T-helper 2 cell treated with Interferon-gamma antibody and Interleukin-4, amounts not matched to agents 5 μg/mL and 100 μg/mL, for 36 hours (primary cell): Measurements from ENCODE around the gene TMEM9B.
"Not testable (repeated sequence)": the region's sequence is repeated elsewhere in the genome, so short reads cannot be mapped to it uniquely, and the experiment has no call there.

Experiments
- DNase-seq: peaks from one replicate; pipeline ENCODE4 v3.0.0; 2021; ENCODE audit warnings: low spot score
- H3K27ac Mint-ChIP-seq: one replicate; pipeline ENCODE4 v1.8.0; 2021; ENCODE audit warnings: mild to moderate bottlenecking, mixed read lengths
- H3K27me3 Mint-ChIP-seq: one replicate; pipeline ENCODE4 v1.8.0; 2021; ENCODE audit warnings: low read depth, mixed read lengths
- H3K36me3 Mint-ChIP-seq: one replicate; pipeline ENCODE4 v1.8.0; 2021; ENCODE audit warnings: low read depth, mixed read lengths
- H3K4me1 Mint-ChIP-seq: one replicate; pipeline ENCODE4 v1.8.0; 2021; ENCODE audit warnings: low read depth, mixed read lengths
- H3K4me3 Mint-ChIP-seq: one replicate; pipeline ENCODE4 v1.8.0; 2022; ENCODE audit warnings: mild to moderate bottlenecking, moderate library complexity, mixed read lengths
- H3K9me3 Mint-ChIP-seq: one replicate; pipeline ENCODE4 v1.8.0; 2021; ENCODE audit warnings: mixed read lengths

Gene TMEM9B

DNA sequence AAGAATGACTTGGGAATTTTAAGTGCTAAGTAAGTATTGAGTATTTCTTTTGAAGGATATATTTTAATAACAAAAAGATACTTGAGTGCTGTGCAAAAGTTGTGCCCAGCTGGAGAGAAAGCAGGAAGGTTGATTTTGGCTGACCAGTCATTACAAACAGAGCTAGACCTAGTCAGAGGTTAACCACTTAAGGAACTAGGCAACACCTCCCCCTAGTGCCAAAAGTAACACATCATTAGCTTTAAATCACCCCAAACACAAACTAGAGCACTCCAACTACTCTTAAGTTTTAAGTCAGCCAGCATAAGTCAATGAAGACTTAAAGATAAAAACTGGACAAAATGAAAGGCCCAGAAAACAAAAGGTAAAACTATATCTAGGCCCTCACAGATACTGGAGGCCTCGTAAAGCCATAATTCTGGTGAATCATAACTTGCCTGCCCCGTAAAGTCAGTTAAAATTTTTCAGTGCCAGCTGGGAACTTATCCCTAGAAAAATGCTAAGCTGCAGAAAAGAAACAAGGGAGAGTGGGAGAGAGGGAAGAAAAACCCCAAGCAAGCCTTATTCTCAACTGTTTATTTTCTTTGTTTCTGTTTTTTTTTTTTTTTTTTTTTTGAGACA, 4.6 kb downstream of the TMEM9B start:
- peak; percentile 26 for DNase-seq
- Mint-ChIP-seq H3K4me1 (peaks cover 31% of the 10 kb centered on the region), H3K36me3 (peaks cover 20% of the 10 kb centered on the region), H3K27ac (no peak overlapping the region), H3K4me3 (peak overlapping the region; percentile 5), H3K9me3 (no peaks in the 10 kb centered on the region), H3K27me3 (no peaks in the 10 kb centered on the region)

DNA sequence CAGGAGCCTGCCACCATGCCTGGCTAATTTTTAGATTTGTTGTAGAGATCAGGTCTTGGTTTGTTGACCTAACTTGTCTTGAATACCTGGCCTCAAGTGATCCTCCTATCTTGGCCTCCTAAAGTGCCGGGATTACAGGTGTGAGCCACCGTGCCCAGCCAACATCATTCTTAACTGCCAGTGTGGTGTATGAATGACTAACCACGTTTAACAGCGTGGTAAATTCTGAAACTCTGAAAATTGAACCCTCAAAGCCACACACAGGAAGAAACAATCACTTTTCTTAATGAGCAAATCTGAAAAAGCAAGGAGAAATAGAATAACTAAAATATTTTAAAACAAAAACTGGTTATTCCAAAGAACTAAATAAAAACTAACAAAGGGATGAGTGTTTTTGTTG, 7.4 kb downstream of the TMEM9B start:
- Mint-ChIP-seq H3K4me3 (no peak overlapping the region), H3K27ac (no peak overlapping the region)

DNA sequence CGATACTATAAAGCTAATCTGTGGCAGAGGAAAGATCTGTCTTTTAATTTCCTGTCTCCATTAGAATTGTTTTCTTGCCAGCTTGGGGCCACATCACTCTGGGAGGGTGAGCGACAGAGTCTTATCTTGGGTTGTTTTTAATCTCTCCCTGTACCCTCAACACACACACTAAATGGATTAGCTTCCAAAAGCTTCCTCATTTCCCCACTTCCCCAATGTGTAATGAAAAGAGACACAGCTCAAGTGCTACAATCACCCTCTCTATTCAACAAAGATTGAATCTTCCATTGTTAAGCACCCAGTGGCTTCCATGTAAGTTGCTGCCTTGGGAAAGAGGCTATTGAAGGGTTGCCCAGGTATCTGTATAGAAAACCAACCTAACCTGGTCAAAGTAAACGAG, 15.4 kb downstream of the TMEM9B start:
- peaks cover 4% of the 10 kb centered on the region for H3K4me1 Mint-ChIP-seq
- H3K27ac Mint-ChIP-seq: no peak overlapping the region
- no peak overlapping the region for H3K4me3 Mint-ChIP-seq
- H3K36me3 Mint-ChIP-seq: peaks cover 42% of the 10 kb centered on the region
- H3K9me3 Mint-ChIP-seq: no peaks in the 10 kb centered on the region
- peaks cover 4% of the 10 kb centered on the region for H3K27me3 Mint-ChIP-seq
- DNase-seq: no peak

More for the DNA sequence above, 7.4 kb downstream of the TMEM9B start:
- Mint-ChIP-seq H3K4me1 (peaks cover 20% of the 10 kb centered on the region), H3K27me3 (no peaks in the 10 kb centered on the region), H3K9me3 (no peaks in the 10 kb centered on the region), H3K36me3 (peaks cover 35% of the 10 kb centered on the region)
- DNase-seq: no peak

DNA sequence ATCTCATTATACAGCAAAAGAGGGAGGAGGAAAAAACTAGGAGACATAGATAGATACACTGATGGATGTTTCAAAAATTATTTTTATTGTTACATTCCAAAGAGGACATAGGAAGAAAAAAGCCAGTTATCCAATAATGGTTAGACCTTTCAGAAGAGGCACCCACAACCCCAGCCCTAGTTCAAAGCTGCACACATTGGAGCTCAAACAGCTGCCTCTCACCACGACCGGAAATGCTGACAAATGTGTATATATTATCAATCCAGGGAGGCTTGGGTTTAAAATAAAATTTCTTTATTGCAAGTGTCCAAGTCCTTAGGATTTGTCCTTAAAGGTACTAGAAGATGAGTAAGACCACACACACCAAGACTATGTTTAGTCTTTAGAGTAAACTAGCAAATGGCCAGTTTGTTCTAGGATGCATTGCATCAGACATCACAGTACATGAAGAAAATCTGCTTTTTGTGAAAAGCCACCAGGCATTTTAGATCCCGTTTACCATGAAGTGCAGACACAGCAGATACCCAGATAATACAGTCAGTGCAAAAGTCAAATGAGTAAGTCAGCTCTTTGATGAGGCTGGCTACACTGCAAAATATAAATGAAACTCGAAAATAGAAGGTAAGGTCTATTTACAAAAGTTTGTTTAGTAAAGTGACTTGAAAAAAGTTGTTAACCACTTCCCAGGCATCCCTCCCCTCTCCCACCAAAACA, 16.9 kb downstream of the TMEM9B start:
- Mint-ChIP-seq H3K36me3 (peaks cover 29% of the 10 kb centered on the region), H3K4me3 (no peak overlapping the region), H3K9me3 (no peaks in the 10 kb centered on the region), H3K27me3 (peaks cover 9% of the 10 kb centered on the region), H3K4me1 (peaks cover 4% of the 10 kb centered on the region), H3K27ac (no peak overlapping the region)
- DNase-seq: no peak

DNA sequence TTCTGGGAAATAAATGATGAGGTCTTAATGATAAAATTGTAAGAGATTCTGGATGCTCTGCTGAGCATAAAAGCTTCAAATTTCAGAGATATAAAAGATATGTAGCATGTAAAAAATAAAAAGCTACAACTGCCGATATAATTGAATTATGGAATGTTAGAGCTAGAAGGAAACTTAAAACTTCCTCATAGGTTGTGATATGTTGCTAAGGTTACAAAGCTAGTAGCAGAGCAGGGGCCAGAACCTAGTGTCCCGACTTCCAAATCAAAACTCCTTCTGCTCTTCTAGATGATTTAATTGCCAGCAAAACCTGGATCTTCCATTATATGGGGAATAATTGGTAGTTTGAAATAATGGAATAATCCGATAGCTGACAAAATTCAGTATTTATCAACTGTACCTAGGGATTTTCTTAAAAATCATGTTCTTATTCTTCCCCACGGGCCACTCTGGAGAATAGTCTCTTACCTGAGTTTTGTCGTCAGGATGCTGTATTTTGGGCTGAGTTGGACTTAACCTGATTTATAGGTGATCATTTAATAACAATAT, 21.6 kb downstream of the TMEM9B start, which contains the start of gene ASCL3:
Gene ASCL3 (minus strand): TSS at position 499 of the 549 bp plus-strand sequence. CDS start 4,855 bp downstream, outside the sequence.
- H3K9me3 Mint-ChIP-seq: no peaks in the 10 kb centered on the region
- H3K27ac Mint-ChIP-seq: no peak within 1 kb of the TSS
- H3K27me3 Mint-ChIP-seq: peaks cover 22% of the 10 kb centered on the region
- DNase-seq: no peak
- peaks cover 2% of the 10 kb centered on the region for H3K4me1 Mint-ChIP-seq
- H3K36me3 Mint-ChIP-seq: peaks cover 7% of the 10 kb centered on the region
- H3K4me3 Mint-ChIP-seq: no peak within 1 kb of the TSS

DNA sequence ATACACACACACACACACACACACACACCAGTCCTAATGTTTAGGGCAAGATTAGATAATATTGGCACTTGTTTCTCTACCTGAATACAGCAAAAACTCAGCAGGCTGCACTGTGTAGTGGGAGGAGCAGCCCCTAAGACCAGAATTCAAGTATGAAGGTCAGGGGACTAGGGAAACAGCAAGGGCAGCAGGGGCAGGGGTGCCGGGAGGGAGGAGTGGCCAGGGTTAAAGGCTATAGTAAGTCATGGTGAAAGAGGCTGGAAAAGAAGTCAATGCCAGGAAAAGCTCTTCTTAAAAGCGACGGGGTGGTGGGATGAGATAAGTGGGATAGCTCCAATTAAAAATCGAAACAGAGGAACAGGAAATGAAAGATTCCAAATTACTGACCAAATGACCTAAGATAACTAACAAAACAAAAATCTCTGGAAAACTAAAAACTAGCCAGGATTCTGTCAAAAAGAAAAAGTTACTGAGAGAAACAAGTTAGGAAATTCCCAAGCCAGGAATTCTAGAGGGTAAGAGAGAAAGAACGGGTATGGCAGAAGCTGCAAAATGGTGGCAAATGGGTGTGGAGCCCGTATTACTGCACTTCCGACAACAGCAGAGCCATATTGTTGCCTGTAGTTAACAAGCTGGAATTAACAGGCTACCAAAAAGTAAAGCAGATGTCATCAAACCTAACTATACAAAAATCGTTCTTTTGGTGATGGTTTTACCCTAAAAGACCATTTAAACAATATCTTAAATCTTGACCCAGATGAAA, 22.7 kb downstream of the TMEM9B start:
- Mint-ChIP-seq H3K4me3 (no peak overlapping the region), H3K4me1 (no peaks in the 10 kb centered on the region), H3K27me3 (peaks cover 22% of the 10 kb centered on the region), H3K27ac (no peak overlapping the region), H3K36me3 (no peaks in the 10 kb centered on the region), H3K9me3 (no peaks in the 10 kb centered on the region)
- no peak for DNase-seq

DNA sequence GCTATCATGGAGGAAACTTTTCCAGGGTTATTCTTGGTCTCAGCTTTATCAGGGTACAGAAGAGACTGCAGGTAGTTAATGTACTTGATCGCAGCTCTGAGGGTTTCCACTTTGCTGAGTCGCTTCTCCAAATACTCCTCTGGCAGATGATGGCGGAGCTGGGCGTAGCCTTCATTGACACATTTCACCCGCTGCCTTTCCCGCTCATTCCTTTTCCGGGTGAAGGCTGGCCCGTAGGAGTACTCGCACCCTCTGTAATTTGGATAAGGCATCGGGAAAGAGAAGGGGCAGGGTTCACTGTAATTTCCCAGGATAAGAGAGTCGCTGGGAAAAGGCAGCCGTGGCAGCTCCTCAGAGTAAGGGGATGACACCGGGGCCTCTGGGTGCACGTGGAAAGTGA, 26.6 kb downstream of the TMEM9B start:
- DNase-seq: no peak
- H3K36me3 Mint-ChIP-seq: no peaks in the 10 kb centered on the region
- no peaks in the 10 kb centered on the region for H3K9me3 Mint-ChIP-seq
- no peak overlapping the region for H3K27ac Mint-ChIP-seq
- H3K4me3 Mint-ChIP-seq: no peak overlapping the region
- peaks cover 15% of the 10 kb centered on the region for H3K27me3 Mint-ChIP-seq
- H3K4me1 Mint-ChIP-seq: no peaks in the 10 kb centered on the region

DNA sequence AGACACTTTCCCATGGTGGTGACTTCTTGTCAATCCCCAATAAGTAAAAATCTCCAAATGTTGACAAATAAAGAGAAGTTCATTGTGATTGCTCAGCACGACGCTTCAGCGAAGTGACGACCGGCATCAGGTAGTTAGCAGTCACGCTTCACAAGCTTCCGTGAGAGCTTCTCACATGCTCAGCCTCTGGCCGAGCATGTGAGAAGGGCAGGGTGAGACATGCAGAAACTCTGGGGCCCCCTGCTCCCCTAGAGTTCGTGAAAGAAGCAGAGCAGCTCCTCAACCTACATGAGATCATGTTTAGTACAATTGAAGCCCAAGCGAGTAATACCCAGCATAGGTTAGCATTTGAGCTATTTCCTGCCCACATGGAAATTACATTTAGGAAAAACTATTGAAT, 27.1 kb downstream of the TMEM9B start:
- Mint-ChIP-seq H3K4me3 (no peak overlapping the region), H3K27ac (no peak overlapping the region), H3K36me3 (no peaks in the 10 kb centered on the region), H3K9me3 (no peaks in the 10 kb centered on the region), H3K27me3 (peaks cover 11% of the 10 kb centered on the region), H3K4me1 (no peaks in the 10 kb centered on the region)
- no peak for DNase-seq

DNA sequence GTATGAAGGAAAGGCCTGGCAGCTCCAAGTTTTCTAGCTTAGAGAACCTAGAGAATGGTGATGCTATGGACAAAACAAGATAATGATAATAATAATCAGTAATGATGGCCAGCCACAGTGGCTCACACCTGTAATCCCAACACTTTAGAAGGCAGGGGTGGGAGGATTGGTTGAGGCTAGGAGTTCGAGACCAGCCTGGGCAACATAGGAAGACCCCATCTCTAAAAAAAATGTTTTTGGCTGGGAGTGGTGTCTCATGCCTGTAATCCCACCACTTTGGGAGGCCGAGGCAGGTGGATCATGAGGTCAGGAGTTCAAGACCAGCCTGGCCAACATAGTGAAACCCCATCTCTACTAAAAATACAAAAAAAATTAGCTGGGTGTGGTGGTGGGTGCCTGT, 28.5 kb downstream of the TMEM9B start:
- not testable (repeated sequence) for H3K27ac Mint-ChIP-seq, H3K4me1 Mint-ChIP-seq, H3K4me3 Mint-ChIP-seq, DNase-seq, H3K9me3 Mint-ChIP-seq, H3K36me3 Mint-ChIP-seq, H3K27me3 Mint-ChIP-seq

DNA sequence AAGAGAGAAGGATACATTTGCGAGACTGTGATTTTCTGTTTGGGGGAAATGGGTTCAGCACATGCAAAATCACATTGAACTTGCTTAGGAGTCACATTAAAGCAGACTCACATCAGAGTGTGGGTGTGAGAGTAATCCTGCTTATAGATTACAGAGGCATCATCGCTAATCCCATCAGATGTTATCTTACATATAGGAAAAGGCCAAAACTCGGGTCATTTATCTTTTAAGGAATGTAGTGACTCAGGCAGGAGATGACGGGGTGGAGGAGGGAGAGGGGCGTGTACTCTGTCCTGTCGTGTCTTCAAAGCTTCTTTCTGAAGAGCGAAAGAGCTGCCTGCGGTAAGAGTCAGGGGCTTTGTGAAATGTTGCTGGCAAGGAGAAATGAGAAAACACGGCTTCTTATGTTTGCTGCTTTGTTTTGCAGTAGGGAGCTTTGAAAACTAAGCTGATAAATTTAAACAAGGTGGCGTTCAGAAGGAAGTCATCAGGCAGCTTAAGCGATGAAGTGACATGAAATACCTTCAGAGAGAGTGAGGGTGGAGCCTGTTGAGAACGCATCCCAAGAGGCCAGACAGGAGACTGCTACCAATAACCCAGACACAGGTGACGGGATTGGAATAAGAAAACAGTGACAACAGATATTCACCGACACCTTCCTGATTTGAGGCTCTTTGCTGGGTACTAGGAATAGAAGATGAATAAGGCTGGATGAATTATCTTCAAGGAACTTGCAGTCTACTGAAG, 29.3 kb downstream of the TMEM9B start:
- no peaks in the 10 kb centered on the region for H3K36me3 Mint-ChIP-seq
- DNase-seq: no peak
- no peak overlapping the region for H3K4me3 Mint-ChIP-seq
- H3K27me3 Mint-ChIP-seq: no peaks in the 10 kb centered on the region
- H3K4me1 Mint-ChIP-seq: no peaks in the 10 kb centered on the region
- H3K9me3 Mint-ChIP-seq: no peaks in the 10 kb centered on the region
- no peak overlapping the region for H3K27ac Mint-ChIP-seq

DNA sequence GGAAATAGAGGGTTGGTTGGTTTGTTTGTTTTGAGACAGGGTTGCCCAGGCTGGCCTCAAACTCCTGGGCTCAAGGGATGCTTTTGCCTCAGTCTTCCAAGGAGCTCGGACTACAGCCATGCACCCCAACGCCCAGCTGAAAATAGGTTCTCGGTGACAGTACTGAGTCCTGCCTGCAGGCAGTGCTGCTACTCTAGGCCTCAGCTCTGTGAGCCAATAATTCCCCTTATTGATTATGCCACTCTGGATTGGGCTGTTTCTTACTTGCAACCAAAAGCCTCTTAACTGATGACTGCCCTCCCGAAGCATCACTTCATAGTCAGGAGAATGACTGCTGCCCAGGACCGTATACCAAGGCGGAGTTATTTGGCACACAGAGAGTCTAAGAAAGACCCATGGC, 30.3 kb downstream of the TMEM9B start:
- no peaks in the 10 kb centered on the region for H3K27me3 Mint-ChIP-seq
- no peaks in the 10 kb centered on the region for H3K4me1 Mint-ChIP-seq
- no peak overlapping the region for H3K27ac Mint-ChIP-seq
- no peak overlapping the region for H3K4me3 Mint-ChIP-seq
- no peaks in the 10 kb centered on the region for H3K9me3 Mint-ChIP-seq
- no peaks in the 10 kb centered on the region for H3K36me3 Mint-ChIP-seq
- DNase-seq: no peak

DNA sequence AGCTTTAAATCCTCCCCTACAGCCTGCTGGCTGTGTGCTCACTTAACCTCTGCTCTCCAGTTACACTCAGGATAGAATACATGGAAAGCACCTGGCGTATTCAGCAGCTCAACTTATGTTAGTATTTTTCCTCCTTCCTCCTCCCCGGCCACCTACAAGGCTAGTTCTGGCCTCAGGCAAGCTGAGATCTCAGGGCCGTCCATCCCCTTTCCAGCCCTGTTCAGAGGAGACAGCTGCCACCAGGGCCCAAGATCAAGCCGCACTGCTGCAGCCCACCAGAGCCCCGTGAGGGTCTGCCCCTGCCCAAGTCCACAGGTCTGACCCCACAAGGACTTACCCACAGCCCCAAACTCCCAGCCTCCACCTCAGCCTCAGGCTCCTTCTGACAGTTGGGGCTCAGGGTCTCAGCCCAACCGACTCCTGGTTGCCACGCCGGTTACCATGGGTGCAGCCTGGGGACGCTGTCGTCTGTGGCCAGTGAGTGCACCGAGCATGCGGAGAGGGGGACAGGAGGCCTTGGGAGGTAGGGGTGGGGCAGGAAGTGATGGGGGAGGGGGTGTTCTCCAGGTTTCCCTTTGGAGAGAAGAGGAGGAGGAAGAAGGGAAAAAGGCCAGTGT, 31.6 kb downstream of the TMEM9B start, which contains the start of gene C11orf16:
Gene C11orf16 (minus strand): TSS at position 384 of the 617 bp plus-strand sequence. CDS start 639 bp downstream, outside the sequence.
- Mint-ChIP-seq H3K9me3 (no peaks in the 10 kb centered on the region), H3K4me3 (no peak within 1 kb of the TSS), H3K36me3 (no peaks in the 10 kb centered on the region), H3K27me3 (no peaks in the 10 kb centered on the region), H3K4me1 (no peaks in the 10 kb centered on the region), H3K27ac (no peak within 1 kb of the TSS)
- no peak for DNase-seq

DNA sequence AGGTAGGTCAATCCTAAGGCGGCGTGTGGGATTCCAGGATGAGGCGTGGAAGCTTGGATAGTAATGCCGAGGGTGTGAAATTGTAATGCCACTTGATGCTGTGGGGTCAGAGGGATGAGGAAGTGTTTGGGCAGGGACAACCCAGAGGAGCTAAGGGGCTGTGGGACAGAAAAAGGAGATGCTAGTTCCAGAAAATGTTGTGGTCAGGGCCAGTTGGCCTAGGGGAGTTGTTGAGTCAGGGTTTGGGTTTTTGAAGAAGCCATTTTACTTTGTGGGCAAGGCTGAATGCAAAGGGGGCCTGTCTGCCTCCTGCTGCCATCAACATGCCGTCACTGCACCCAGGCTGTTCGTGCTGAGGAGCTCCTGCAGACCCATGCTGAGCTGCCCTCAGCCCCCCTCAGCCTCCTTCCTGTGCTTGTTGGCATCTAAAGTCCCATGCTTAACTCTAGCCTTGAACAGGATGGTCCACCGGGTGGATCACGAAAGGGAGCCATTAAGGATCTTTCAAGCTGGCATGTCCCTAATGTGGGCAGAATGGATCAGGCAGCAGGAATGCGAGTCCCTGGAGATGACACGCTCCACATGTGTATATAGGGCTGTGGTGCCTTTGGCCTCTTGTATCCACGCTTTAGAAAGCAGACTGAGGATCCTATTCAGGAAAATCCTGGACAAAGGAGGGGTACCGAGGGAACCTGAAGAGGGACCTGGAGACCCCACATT, 33.6 kb downstream of the TMEM9B start:
- H3K27me3 Mint-ChIP-seq: no peaks in the 10 kb centered on the region
- no peaks in the 10 kb centered on the region for H3K9me3 Mint-ChIP-seq
- no peaks in the 10 kb centered on the region for H3K36me3 Mint-ChIP-seq
- H3K4me3 Mint-ChIP-seq: no peak overlapping the region
- DNase-seq: no peak
- no peak overlapping the region for H3K27ac Mint-ChIP-seq
- H3K4me1 Mint-ChIP-seq: no peaks in the 10 kb centered on the region
